DMS 273 (cell line): Measurements from ENCODE around the gene RAVER1.

Experiments
- DNase-seq: peaks from one replicate; lab custom pipeline; 2025; ENCODE audit not compliant: unreplicated experiment; lab: John Stamatoyannopoulos, UW

RAVER1 gene

GRCh38 chr19:10318807-10319682 is 14.3 kb downstream of the RAVER1 start:
- DNase-seq, result no peak

GRCh38 chr19:10317857-10318462 is 15.4 kb downstream of the RAVER1 start:
- no peak for DNase-seq

DNA sequence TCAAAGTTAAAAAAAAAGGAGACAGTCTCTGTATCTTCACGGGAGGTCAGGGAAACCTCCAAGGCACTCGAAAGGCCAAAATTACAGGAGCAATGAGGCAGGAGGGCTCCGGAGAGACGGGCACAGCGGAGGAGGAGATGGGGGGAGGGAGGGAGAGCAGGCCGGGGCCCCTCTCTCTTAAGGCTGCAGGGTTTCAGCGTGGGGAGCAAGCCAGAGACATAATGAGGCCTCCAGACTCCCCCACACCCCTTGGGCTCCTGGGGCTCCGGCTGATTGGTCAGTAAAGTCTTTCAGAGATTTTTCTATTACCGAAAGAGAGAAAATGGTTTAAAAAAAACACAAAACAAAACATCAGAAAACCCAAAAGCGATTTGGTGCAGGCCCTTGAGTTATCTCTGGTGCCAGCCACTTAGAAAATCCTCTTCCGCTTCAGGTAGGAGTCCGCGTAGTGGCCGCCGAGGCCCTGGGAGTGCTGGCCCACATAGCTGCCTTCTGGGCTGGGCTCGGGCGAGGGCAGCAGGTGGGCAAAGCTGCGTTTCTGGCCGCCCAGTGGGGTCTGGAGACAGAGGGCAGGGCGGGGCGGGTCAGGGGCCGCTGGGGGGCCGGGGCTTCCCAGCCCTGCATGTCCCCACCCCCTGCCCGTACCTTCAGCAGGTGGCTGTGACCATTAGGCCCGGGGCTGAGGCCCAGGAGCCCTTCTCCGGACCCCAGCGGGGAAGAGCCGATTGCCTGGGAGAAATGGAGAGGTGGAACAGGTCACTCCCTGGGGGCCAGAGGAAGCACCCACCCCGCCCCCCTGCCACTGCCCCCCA is 16.1 kb downstream of the RAVER1 start:
- DNase-seq, result peak; percentile 73

DNA sequence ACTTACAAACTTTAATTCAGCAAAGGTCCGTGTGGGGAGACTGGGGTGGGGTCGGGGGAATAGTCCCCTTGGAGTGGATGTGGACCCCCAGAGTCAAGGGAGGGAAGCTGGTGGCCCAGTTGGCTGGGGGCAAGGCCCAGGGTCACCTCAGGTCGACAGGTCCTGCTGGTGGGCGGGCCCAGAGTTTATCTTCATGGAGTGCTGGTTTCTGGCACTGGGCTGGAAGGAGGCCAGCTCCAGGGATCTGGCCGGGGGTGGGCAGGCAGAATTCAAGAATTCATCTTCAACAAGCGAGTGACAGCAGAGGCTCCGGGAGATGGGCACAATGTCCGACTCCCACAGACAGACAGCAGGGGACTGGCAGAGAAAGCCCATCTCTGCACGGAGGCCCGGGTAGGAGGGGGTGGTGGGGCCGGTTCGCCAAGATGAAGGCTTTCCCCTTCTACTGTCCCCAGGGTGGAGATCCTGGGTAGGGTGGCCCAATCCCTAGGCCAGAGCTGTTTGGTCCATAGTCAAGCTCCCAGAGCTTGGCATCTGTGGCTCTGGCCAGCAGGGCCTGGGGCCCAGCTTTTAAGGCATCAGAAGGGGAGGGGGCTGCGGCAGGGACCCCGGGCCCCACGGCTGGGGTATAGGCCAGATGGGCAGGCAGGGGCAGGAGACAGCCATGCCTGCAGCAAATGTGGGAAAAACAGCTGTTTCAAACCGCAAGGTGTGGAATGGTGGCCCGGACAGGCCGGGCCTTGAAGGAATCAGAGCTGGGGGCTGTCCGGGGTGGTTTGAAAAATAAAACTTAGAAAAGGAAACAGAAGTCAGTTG is 16.9 kb downstream of the RAVER1 start:
- DNase-seq, result peak; percentile 81

- peak; percentile 95 for DNase-seq
These were observed 17.8 kb downstream of the RAVER1 start, which contains the start of gene FDX2 for GRCh38 chr19:10315335-10316214. TSS of gene FDX2 (minus strand) at chr19:10316015. CDS start at chr19:10315996, 19 bp downstream.

GRCh38 chr19:10309423-10309822 is 23.9 kb downstream of the RAVER1 start, which contains the start of gene ZGLP1:
TSS of gene ZGLP1 (minus strand) at chr19:10309815.
- DNase-seq, result no peak

GRCh38 chr19:10306327-10306726 is 27.0 kb downstream of the RAVER1 start:
- DNase-seq, result no peak

DNA sequence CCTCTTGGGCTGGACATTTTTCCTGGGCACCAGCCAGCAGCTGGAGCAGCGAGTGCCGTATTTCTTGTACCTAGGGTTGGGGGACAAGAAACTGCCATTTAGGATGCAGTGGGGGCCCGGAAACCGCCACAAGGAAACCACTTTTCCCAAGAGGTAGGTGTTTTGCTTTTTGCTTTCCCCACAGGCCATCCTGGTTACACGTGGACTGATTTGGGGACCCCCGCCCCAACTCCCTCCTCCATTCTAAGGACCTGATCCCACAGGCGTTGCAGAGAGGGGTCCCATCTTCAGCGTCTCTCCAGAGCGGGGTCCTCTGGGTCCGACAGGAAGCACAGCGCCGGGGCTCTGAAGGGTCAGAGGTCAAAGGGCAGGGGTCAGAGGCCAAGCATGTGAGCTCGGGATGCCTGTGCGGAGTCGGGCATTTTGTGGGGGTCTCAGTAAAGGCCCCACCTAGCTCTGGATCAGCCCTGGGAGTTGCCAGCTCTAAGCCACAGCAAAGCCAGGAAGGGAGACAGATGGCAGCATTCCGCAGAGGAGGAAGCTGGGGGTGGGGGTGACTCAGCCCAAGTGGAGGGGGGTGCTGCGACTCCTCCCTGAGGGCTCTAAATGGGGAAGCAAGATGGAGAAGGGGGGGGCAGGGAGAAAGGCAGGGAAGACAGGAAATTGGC is 28.1 kb downstream of the RAVER1 start:
- peak; percentile 81 for DNase-seq

DNA sequence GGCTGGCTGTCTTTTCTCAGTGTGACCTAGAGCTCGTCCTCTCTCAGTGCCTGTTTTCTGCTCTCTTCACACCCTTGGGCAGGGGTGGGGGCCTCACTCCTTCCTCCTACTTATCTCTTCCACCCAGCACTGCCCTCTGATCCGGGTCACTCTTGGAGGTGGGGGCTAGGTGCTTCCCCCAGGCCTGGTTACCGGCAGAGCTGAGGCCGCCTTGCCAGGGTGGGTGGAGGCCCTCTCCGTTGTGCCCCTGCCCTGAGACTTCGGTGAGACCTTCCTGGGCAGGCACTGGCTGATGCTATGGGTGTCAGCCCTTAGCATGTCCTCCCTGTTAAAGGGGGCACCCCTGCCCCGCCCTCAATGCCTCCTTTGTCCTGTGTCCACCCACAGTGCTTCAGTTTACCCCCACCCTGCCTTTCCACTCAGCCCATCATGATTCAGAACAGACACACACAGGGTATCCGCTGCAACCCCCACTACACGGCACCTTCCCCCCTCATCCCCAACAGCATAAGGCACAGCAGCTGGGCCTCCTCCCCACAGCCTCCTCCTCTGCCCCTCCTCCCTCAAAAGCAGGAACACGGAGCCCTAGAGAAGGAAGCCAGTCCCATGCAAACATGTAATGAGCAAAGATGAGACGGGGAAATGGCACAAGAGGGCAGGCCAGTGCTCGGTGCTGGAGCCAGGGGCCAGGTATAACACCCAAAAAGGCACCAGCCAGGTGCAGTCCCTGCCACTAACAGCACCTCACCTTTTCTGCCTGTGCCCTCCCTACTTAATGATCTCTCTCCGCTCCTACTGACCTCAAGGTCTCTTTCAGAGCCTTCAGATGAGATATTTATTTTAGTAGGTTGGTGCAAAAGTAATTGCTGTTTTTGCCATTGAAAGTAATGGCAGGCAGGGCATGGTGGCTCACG is 33.5 kb downstream of the RAVER1 start:
- peak; percentile 81 for DNase-seq

GRCh38 chr19:10295847-10296591 is 37.3 kb downstream of the RAVER1 start:
- no peak for DNase-seq

- DNase-seq, result no peak
These were observed 38.0 kb downstream of the RAVER1 start for GRCh38 chr19:10295305-10295846.

GRCh38 chr19:10294368-10294697 is 39.0 kb downstream of the RAVER1 start:
- DNase-seq, result no peak

DNA sequence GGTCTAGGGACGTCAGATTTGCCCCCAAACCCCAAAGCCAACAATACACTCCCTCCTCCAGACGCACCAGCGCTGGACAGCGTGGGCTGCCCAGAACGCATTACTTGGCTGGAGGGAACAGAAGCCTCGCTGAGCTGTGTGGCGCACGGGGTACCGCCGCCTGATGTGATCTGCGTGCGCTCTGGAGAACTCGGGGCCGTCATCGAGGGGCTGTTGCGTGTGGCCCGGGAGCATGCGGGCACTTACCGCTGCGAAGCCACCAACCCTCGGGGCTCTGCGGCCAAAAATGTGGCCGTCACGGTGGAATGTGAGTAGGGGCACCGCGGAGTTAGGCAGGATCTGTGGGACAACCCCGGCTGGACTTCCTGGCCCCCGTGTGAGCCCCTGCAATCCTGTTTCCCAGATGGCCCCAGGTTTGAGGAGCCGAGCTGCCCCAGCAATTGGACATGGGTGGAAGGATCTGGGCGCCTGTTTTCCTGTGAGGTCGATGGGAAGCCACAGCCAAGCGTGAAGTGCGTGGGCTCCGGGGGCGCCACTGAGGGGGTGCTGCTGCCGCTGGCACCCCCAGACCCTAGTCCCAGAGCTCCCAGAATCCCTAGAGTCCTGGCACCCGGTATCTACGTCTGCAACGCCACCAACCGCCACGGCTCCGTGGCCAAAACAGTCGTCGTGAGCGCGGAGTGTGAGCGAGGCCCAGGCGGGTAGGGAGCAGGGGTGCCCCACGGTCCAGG is 39.5 kb downstream of the RAVER1 start:
- DNase-seq, result no peak

DNA sequence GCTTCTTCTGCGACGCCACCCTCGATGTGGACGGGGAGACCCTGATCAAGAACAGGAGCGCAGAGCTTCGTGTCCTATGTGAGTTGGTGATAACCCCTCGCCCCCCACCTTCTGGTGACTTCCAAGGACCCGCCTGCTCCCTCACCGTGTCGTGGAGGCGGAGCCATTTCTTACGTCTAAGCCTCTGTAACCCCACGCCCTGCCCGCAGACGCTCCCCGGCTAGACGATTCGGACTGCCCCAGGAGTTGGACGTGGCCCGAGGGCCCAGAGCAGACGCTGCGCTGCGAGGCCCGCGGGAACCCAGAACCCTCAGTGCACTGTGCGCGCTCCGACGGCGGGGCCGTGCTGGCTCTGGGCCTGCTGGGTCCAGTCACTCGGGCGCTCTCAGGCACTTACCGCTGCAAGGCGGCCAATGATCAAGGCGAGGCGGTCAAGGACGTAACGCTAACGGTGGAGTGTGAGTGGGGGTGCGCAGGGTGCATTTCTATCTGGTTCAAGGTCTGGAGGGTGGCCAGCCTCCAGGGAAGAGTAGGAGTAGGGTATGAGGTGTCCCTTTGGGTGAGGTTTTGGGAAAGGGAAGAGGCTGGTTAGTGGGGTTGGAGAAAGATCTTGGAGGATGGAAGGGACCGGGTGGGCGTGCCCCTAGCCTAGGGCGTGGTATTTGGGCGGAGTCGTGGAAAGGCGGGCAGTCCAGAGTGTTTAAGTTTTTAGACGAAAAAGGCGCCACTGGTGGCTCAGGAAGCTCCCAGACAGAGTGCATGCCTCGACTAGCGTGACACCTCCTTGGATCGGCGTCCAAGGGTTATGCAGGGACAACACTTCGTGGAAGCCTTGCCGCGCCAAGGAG is 40.3 kb downstream of the RAVER1 start:
- DNase-seq, result no peak

- DNase-seq, result no peak
These were observed 41.0 kb downstream of the RAVER1 start for GRCh38 chr19:10292206-10292788.
